Measurements from ENCODE around the gene STAT3.
"Not testable (repeated sequence)": the region's sequence is repeated elsewhere in the genome, so short reads cannot be mapped to it uniquely, and the experiment has no call there.

Gene STAT3

GRCh38 chr17:42322382-42323267, 65.6 kb downstream of the STAT3 start:
- DNase-seq (ENCODE audit: low read depth) = peak; percentile 90
- no peak overlapping the region for H3K4me3 ChIP-seq (ENCODE audit: low read depth, low read length)
- in situ Hi-C loops (cut with HindIII; ENCODE audit: low sequenced_read_pairs) = no loop called here
- peak; percentile 100 for TF ChIP-seq CTCF (IDR thresholded peaks at IDR 0.05; ENCODE audit: low read depth, low read length, missing control alignments)

DNA sequence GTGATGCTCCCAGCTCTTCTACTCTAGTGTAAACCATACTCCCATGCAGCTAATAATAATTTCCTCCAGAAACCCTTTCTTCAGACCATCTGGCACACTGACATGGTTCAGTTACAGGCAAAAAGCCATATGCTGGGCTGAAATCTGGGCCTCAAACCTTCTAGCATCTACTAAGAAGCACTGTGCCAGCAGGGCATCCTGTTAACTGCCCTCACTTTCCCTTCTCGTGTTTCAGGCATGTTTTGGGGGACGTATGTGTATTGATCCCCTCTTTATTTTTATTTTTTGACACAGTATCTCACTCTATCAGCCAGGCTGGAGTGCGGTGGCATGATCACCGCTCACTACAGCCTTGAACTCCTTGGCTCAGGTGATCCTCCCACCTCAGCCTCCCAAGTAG, 66.7 kb downstream of the STAT3 start:
- H3K4me3 ChIP-seq (ENCODE audit: low read depth, low read length) = no peak overlapping the region
- in situ Hi-C loops (cut with HindIII; ENCODE audit: low sequenced_read_pairs) = no loop called here
- TF ChIP-seq CTCF (IDR thresholded peaks at IDR 0.05; ENCODE audit: low read depth, low read length, missing control alignments) = no peak
- no peak for DNase-seq (ENCODE audit: low read depth)

GRCh38 chr17:42317967-42318366, 70.3 kb downstream of the STAT3 start:
- in situ Hi-C loops (cut with HindIII; ENCODE audit: low sequenced_read_pairs) = loop anchor here (10.0 kb wide), 1 partner anchor 197 kb away; no protein-coding TSS in a partner anchor
- not testable (repeated sequence) for H3K4me3 ChIP-seq (ENCODE audit: low read depth, low read length)

DNA sequence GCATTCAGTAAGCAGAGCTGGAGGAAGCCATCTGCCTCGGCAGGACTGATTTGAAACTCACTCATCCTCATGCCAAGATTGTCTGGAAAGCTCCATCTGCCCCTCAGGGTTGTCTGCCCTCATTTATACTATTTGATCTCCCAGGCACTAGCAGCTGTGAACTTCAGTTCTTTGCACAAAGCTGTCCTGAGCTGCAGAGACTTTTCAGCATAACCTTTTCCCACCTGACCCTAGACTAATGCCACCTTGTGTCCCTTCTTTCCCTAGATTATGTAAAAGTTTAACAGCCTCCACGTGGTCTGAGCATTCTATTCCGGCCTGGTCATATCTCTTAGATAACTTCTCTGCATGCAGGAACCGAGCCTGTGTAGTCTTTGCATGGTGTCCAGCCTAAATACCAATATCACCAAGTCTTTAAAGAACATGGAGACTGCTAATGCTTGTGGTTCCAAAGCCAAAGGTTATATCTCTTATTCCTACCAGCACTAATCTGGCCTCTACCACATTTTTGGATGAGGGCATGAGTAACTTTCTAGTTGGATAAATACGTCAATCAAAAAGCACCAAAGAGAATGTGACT, 70.9 kb downstream of the STAT3 start:
- in situ Hi-C loops (cut with HindIII; ENCODE audit: low sequenced_read_pairs) = loop anchor here (10.0 kb wide), 1 partner anchor 197 kb away; no protein-coding TSS in a partner anchor
- no peak for TF ChIP-seq CTCF (IDR thresholded peaks at IDR 0.05; ENCODE audit: low read depth, low read length, missing control alignments)
- DNase-seq (ENCODE audit: low read depth) = no peak
- no peak overlapping the region for H3K4me3 ChIP-seq (ENCODE audit: low read depth, low read length)

More at GRCh38 chr17:42317967-42318366, 70.3 kb downstream of the STAT3 start:
- not testable (repeated sequence) for DNase-seq (ENCODE audit: low read depth)

DNA sequence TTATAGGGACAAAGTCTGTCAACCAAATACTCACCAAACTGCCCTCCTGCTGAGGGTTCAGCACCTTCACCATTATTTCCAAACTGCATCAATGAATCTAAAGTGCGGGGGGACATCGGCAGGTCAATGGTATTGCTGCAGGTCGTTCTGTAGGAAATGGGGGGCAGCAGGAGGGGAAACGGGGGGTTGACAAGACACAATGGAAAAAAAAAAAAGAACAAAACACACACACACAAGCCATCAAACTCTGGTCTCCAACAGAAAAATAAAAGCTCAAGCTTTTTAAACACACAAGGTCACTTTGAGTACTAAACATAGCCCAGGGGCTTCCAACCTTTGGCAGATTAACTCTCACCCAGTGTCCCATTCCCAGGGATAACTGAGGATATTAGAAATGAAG, 71.5 kb downstream of the STAT3 start:
- no peak overlapping the region for H3K4me3 ChIP-seq (ENCODE audit: low read depth, low read length)
- TF ChIP-seq CTCF (IDR thresholded peaks at IDR 0.05; ENCODE audit: low read depth, low read length, missing control alignments) = no peak
- DNase-seq (ENCODE audit: low read depth) = no peak
- in situ Hi-C loops (cut with HindIII; ENCODE audit: low sequenced_read_pairs) = loop anchor here (10.0 kb wide), 1 partner anchor 198 kb away; no protein-coding TSS in a partner anchor

DNA sequence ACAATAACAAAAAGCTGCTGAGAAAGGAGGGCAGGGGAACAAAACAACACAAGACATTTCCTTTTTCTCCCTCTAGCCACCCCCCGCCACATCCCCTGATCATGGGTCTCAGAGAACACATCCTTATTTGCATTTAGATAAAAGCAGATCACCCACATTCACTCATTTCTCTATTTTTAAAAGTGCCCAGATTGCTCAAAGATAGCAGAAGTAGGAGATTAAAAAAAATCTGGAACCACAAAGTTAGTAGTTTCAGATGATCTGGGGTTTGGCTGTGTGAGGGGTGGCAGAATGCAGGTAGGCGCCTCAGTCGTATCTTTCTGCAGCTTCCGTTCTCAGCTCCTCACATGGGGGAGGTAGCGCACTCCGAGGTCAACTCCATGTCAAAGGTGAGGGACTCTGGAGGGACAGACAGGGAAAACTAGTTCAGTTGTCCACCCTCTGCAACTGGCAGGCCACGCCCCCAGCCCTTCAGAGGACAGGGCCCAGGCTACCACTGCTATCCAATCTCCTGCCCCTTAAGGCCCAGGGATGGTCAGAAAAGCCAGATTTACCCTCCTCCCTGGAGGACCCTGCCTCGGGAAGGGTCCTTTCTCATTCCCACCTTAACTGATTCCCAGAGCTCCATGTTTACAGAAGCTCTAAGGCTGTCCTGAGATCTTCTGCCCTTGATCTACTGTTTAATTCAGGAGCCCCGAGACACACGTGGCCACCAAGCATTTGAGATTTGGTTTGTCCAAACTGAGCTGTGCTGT, 72.7 kb downstream of the STAT3 start:
- in situ Hi-C loops (cut with HindIII; ENCODE audit: low sequenced_read_pairs) = loop anchor here (10.0 kb wide), 1 partner anchor 199 kb away; no protein-coding TSS in a partner anchor
- H3K4me3 ChIP-seq (ENCODE audit: low read depth, low read length) = no peak overlapping the region
- no peak for TF ChIP-seq CTCF (IDR thresholded peaks at IDR 0.05; ENCODE audit: low read depth, low read length, missing control alignments)
- no peak for DNase-seq (ENCODE audit: low read depth)

All from astrocyte of the cerebellum (primary cell).